Parathyroid adenoma (tissue), 2 donors: ENCODE results near the gene POU2AF2.

Experiments used
- H2AFZ ChIP-seq: fragments of 300-600 bp; sonication (generic); one replicate; pipeline ENCODE4 v1.7.0; 2017; ENCODE audit warnings: antibody characterized with exemption, mild to moderate bottlenecking
- H3K27ac ChIP-seq: fragments of 300-600 bp; sonication (generic); one replicate; pipeline ENCODE4 v1.7.0; 2017
- H3K27me3 ChIP-seq: fragments of 300-600 bp; sonication (generic); one replicate; pipeline ENCODE4 v1.7.0; 2017; ENCODE audit warnings: low read length; ENCODE audit not compliant: control insufficient read depth, insufficient read depth
- H3K36me3 ChIP-seq: fragments of 300-600 bp; sonication (generic); one replicate; pipeline ENCODE4 v1.7.0; 2017; ENCODE audit warnings: low read length; ENCODE audit not compliant: control insufficient read depth, insufficient read depth
- H3K4me1 ChIP-seq: fragments of 300-600 bp; sonication (generic); one replicate; pipeline ENCODE4 v1.7.0; 2017; ENCODE audit warnings: control low read depth
- H3K4me2 ChIP-seq: fragments of 300-600 bp; sonication (generic); one replicate; pipeline ENCODE4 v1.7.0; 2017; ENCODE audit warnings: low read length
- H3K4me3 ChIP-seq: fragments of 300-600 bp; sonication (generic); one replicate; pipeline ENCODE4 v1.7.0; 2017; ENCODE audit warnings: low read depth, low read length
- H3K79me2 ChIP-seq: fragments of 300-600 bp; sonication (generic); one replicate; pipeline ENCODE4 v1.7.0; 2017; ENCODE audit warnings: control low read depth
- H3K9ac ChIP-seq: fragments of 300-600 bp; sonication (generic); one replicate; pipeline ENCODE4 v1.7.0; 2017; ENCODE audit warnings: mild to moderate bottlenecking
- H3K9me3 ChIP-seq: fragments of 300-600 bp; sonication (generic); one replicate; pipeline ENCODE4 v1.7.0; 2017; ENCODE audit warnings: low read length; ENCODE audit not compliant: control insufficient read depth
- CTCF ChIP-seq: fragments of 300-600 bp; sonication (generic); IDR thresholded peaks from one replicate; pipeline ENCODE4 v1.7.0; 2017; ENCODE audit warnings: antibody characterized with exemption, mild to moderate bottlenecking
- donor health status: primary hyperparathyroidism.

The POU2AF2 gene

GRCh38 chr11:111245425-111245824, at the start of gene POU2AF2:
Gene POU2AF2, plus strand, starts transcription at chr11:111245725. Its CDS starts 129 bp downstream, at chr11:111245854.
- H3K27me3 ChIP-seq: no peaks in the 10 kb centered on the region
- H3K4me1 ChIP-seq: no peaks in the 10 kb centered on the region
- H3K4me2 ChIP-seq: no peak within 1 kb of the TSS
- H3K9ac ChIP-seq: no peak within 1 kb of the TSS
- no peaks in the 10 kb centered on the region for H3K36me3 ChIP-seq
- H3K79me2 ChIP-seq: no peaks in the 10 kb centered on the region
- no peak within 1 kb of the TSS for H3K27ac ChIP-seq
- H3K9me3 ChIP-seq: no peaks in the 10 kb centered on the region
- no peak for TF ChIP-seq CTCF
- no peak within 1 kb of the TSS for H3K4me3 ChIP-seq
- H2AFZ ChIP-seq: no peak within 1 kb of the TSS

GRCh38 chr11:111200010-111200534, 45.5 kb upstream of the POU2AF2 start:
- Histone ChIP-seq H2AFZ (no peak overlapping the region), H3K27me3 (no peaks in the 10 kb centered on the region), H3K9ac (no peak overlapping the region), H3K79me2 (no peaks in the 10 kb centered on the region), H3K36me3 (no peaks in the 10 kb centered on the region), H3K4me2 (no peak overlapping the region), H3K9me3 (no peaks in the 10 kb centered on the region), H3K4me1 (no peaks in the 10 kb centered on the region), H3K4me3 (no peak overlapping the region), H3K27ac (no peak overlapping the region)
- no peak for TF ChIP-seq CTCF

- no peak overlapping the region for H3K27ac ChIP-seq
- H3K36me3 ChIP-seq: no peaks in the 10 kb centered on the region
- TF ChIP-seq CTCF: no peak
- H3K4me2 ChIP-seq: no peak overlapping the region
- no peaks in the 10 kb centered on the region for H3K79me2 ChIP-seq
- H3K27me3 ChIP-seq: no peaks in the 10 kb centered on the region
- H3K9ac ChIP-seq: no peak overlapping the region
- no peaks in the 10 kb centered on the region for H3K4me1 ChIP-seq
- no peaks in the 10 kb centered on the region for H3K9me3 ChIP-seq
- no peak overlapping the region for H2AFZ ChIP-seq
- H3K4me3 ChIP-seq: no peak overlapping the region
These were observed 41.3 kb upstream of the POU2AF2 start for GRCh38 chr11:111204211-111204610.

GRCh38 chr11:111205632-111206385, 39.7 kb upstream of the POU2AF2 start:
- Histone ChIP-seq H3K4me3 (no peak overlapping the region), H3K36me3 (no peaks in the 10 kb centered on the region), H2AFZ (no peak overlapping the region), H3K9ac (no peak overlapping the region), H3K27me3 (no peaks in the 10 kb centered on the region), H3K79me2 (no peaks in the 10 kb centered on the region), H3K27ac (peak overlapping the region; percentile 18), H3K4me2 (no peak overlapping the region), H3K4me1 (no peaks in the 10 kb centered on the region), H3K9me3 (no peaks in the 10 kb centered on the region)
- no peak for TF ChIP-seq CTCF

- Histone ChIP-seq H3K4me1 (no peaks in the 10 kb centered on the region), H3K4me2 (no peak overlapping the region), H3K9me3 (no peaks in the 10 kb centered on the region), H3K27ac (peak overlapping the region; percentile 18), H3K79me2 (no peaks in the 10 kb centered on the region), H3K27me3 (no peaks in the 10 kb centered on the region), H3K9ac (no peak overlapping the region), H2AFZ (no peak overlapping the region), H3K36me3 (no peaks in the 10 kb centered on the region), H3K4me3 (no peak overlapping the region)
- TF ChIP-seq CTCF: no peak
These were observed 39.1 kb upstream of the POU2AF2 start for GRCh38 chr11:111206472-111206871.
